Suprapubic skin (tissue), 4 donors: Measurements from ENCODE around the gene LIN54. TPM values are rescaled to one million over a fixed set of nuclear protein-coding genes. Genes with fewer than 3 reads are reported as not detected.

ENCODE experiments used
- DNase-seq, 2 donors: peaks; one replicate each; pipeline ENCODE4 v3.0.0-alpha.2; 2019; ENCODE audit warnings: low spot score in 2 of 2
- H3K27ac ChIP-seq: fragments of 200-600 bp; sonication (generic); one replicate; pipeline ENCODE4 v1.5.1; 2019
- H3K27me3 ChIP-seq: fragments of 200-600 bp; sonication (generic); one replicate; pipeline ENCODE4 v1.5.1; 2019
- H3K36me3 ChIP-seq: fragments of 200-600 bp; sonication (generic); one replicate; pipeline ENCODE4 v1.5.1; 2019
- H3K4me1 ChIP-seq: fragments of 200-600 bp; sonication (generic); one replicate; pipeline ENCODE4 v1.5.1; 2019
- H3K4me3 ChIP-seq: fragments of 200-600 bp; sonication (generic); one replicate; pipeline ENCODE4 v1.5.1; 2019; ENCODE audit warnings: mild to moderate bottlenecking
- H3K9me3 ChIP-seq: fragments of 200-600 bp; sonication (generic); one replicate; pipeline ENCODE4 v1.5.1; 2019
- EP300 ChIP-seq: sonication (generic); formaldehyde crosslinking; IDR thresholded peaks from one replicate; pipeline ENCODE4 v1.6.1; 2017; ENCODE audit warnings: antibody characterized with exemption
- POLR2A ChIP-seq, 2 donors: fragments of 450-650 bp; IDR thresholded peaks; one replicate each; pipeline ENCODE4 v1.6.1; 2017; ENCODE audit warnings: antibody characterized with exemption in 2 of 2, mild to moderate bottlenecking in 2 of 2, moderate library complexity in 2 of 2
- POLR2AphosphoS5 ChIP-seq, 3 donors: sonication (generic); formaldehyde crosslinking; IDR thresholded peaks; one replicate each; pipeline ENCODE4 v1.6.1; 2017; ENCODE audit warnings: antibody characterized with exemption in 3 of 3
- WGBS: methylation state at CpG from one replicate; pipeline ENCODE4 v1.1.5; 2018; 5-methylcytosine and 5-hydroxymethylcytosine counted together
- total RNA-seq, 4 donors: library from RNA; depleted of rRNA; stranded (reverse); fragments of >200 nt; gene quantifications; one replicate each; pipeline ENCODE4 v1.1.0, GENCODE V29; 2016
- TF ChIP-seq, protein P1 (sequence below), 2 donors: fragments of 200-600 bp in 1 of 2; fragments of 450-650 bp in 1 of 2; sonication (generic) in 1 of 2; IDR thresholded peaks; one replicate each; pipeline ENCODE4 v1.5.1; 2016 to 2019; ENCODE audit warnings: antibody characterized with exemption in 2 of 2, mild to moderate bottlenecking in 1 of 2, moderate library complexity in 1 of 2

The LIN54 gene
- total RNA-seq, 4 donors from 2014 or later: 8.6 to 17.4 (median 15.3) TPM

DNA sequence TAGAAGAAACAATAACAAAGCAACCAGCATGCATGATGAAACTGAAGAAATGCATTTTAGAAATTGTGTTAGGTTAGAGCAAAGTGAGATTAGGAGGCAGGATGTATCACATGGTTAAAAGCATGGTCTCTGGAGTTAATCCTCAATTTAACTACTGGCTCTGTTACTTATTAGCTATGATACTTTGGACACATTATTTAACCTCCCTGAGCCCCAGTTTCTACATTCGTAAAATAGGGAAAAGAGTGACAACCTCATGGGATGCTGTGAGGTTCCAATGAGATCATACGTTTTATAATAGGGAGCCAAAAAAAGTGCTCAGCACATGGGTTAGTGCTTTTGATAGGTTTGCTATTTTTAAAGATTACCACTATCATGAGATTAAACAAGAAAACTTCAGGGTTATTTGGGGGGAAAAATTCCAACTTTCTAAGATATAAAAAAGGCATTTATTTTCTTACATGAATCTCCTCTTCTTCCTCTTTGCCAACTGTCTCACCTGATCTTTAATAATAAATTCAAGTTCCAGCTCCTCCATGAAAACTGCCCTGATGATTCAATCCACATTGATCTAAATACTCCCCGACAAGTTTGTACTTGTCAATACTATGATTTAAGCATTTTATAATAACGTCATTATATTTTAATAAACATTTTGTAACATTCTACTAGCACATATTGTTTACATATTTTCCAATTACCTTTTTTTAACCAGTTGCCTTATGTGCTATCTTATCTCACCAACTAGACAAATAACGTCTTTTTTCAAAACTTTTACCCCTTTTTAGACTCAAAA is 124.3 kb downstream of the LIN54 start:
- DNase-seq: no peak
- Histone ChIP-seq H3K27me3 (no peaks in the 10 kb centered on the region), H3K9me3 (no peaks in the 10 kb centered on the region), H3K36me3 (no peaks in the 10 kb centered on the region), H3K4me3 (no peak overlapping the region), H3K27ac (peak overlapping the region; percentile 65), H3K4me1 (peaks cover 44% of the 10 kb centered on the region)
- 29% methylated on average over 5 of the region's 5 CpGs for WGBS
- TF ChIP-seq, protein P1, sequence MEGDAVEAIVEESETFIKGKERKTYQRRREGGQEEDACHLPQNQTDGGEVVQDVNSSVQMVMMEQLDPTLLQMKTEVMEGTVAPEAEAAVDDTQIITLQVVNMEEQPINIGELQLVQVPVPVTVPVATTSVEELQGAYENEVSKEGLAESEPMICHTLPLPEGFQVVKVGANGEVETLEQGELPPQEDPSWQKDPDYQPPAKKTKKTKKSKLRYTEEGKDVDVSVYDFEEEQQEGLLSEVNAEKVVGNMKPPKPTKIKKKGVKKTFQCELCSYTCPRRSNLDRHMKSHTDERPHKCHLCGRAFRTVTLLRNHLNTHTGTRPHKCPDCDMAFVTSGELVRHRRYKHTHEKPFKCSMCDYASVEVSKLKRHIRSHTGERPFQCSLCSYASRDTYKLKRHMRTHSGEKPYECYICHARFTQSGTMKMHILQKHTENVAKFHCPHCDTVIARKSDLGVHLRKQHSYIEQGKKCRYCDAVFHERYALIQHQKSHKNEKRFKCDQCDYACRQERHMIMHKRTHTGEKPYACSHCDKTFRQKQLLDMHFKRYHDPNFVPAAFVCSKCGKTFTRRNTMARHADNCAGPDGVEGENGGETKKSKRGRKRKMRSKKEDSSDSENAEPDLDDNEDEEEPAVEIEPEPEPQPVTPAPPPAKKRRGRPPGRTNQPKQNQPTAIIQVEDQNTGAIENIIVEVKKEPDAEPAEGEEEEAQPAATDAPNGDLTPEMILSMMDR (IDR thresholded peaks at IDR 0.05): no peak
- no peak for TF ChIP-seq EP300
- TF ChIP-seq POLR2A (IDR thresholded peaks at IDR 0.05): no peak

DNA sequence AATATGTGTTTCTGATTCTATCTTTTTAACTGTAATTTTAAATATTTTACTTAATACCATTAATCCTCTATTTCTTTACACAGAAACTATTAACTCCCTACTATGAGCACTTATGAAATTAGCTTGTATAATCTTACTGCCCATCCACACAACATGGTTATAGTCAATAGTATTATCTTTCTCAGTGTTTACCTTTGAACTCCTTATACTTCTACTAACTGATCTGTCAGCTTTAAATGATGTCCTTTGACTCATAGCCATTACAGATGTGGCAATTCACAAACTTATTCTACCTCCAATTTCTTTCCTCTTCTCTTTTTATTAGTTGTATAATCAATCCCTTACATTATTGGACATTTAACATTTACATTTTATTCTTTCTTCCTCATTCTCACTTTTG is 125.2 kb downstream of the LIN54 start:
- peaks cover 49% of the 10 kb centered on the region for H3K4me1 ChIP-seq
- no peaks in the 10 kb centered on the region for H3K9me3 ChIP-seq
- TF ChIP-seq EP300: no peak
- TF ChIP-seq POLR2AphosphoS5 (IDR thresholded peaks at IDR 0.05): no peak
- peaks cover 6% of the 10 kb centered on the region for H3K36me3 ChIP-seq
- no peaks in the 10 kb centered on the region for H3K27me3 ChIP-seq
- no peak for DNase-seq
- no peak overlapping the region for H3K4me3 ChIP-seq
- H3K27ac ChIP-seq: no peak overlapping the region

Other genes with a start within 250 kb of the LIN54 start
- gene SCD5, start 212.0 kb downstream of the LIN54 start, total RNA-seq: 10 to 100 TPM in 1 of 4 donors, 1 to 10 TPM in 3; 5.6 to 13.2 (median 7.6) TPM
- 100 to 1,000 TPM; 133 to 299 (median 161) TPM for gene SEC31A, start 119.7 kb downstream of the LIN54 start, total RNA-seq
- gene THAP9, start 110.1 kb downstream of the LIN54 start, total RNA-seq: 1 to 10 TPM; 2.0 to 3.1 (median 2.6) TPM
- 10 to 100 TPM; 36.3 to 59.5 (median 39.3) TPM for gene COPS4, start 24.4 kb upstream of the LIN54 start, total RNA-seq
- 1 to 10 TPM in 2 of 4 donors, not detected in 2; 1.3 TPM for gene PLAC8, start 103.9 kb upstream of the LIN54 start, total RNA-seq